K562 (cell line): ENCODE measurements around the gene IGF2R. TPM values are rescaled to one million over a fixed set of nuclear protein-coding genes. Genes with fewer than 3 reads are reported as not detected.
A peak's percentile ranks its signal among the peaks of the same experiment; 100 is the strongest.

ENCODE experiments used
- CREBBP ChIP-seq: IDR thresholded peaks from one replicate; pipeline ENCODE4 v1.6.1; 2012; ENCODE audit warnings: low read depth, mild to moderate bottlenecking, control low read depth, inconsistent platforms, low read length
- E2F8 ChIP-seq: fragments of 450-650 bp; IDR thresholded peaks from 2 replicates; pipeline ENCODE4 v1.7.1; 2018; ENCODE audit warnings: mild to moderate bottlenecking, low read depth; ENCODE audit not compliant: partially characterized antibody
- ELF1 ChIP-seq: fragments of 200-800 bp; sonication (Bioruptor generic); IDR thresholded peaks from 2 replicates; pipeline ENCODE4 v1.6.1; 2016; ENCODE audit warnings: missing genetic modification characterization, missing compliant biosample characterization
- FOXJ2 ChIP-seq: fragments of 200-800 bp; sonication (Bioruptor generic); IDR thresholded peaks from 2 replicates; pipeline ENCODE4 v1.6.1; 2016; ENCODE audit warnings: missing genetic modification characterization, missing compliant biosample characterization
- HDAC8 ChIP-seq: fragments of 450-650 bp; IDR thresholded peaks from 2 replicates; pipeline ENCODE4 v1.6.1; 2016; ENCODE audit warnings: mild to moderate bottlenecking, missing genetic modification characterization, moderate library complexity, missing compliant biosample characterization
- MTF1 ChIP-seq: fragments of 250-450 bp; sonication (Bioruptor Pico); IDR thresholded peaks from 2 replicates; pipeline ENCODE4 v1.9.0; 2021; ENCODE audit warnings: moderate library complexity, mild to moderate bottlenecking, inconsistent platforms, borderline replicate concordance
- NCOA1 ChIP-seq: fragments of 450-650 bp; IDR thresholded peaks from 2 replicates; pipeline ENCODE4 v1.6.1; 2016; ENCODE audit warnings: low read depth
- PHB ChIP-seq: fragments of 250-450 bp; sonication (Bioruptor Pico); IDR thresholded peaks from 2 replicates; pipeline ENCODE4 v1.5.0; 2021
- PKNOX1 ChIP-seq: fragments of 450-650 bp; IDR thresholded peaks from 2 replicates; pipeline ENCODE4 v1.6.1; 2016
- POLR2G ChIP-seq: fragments of 200-400 bp; formaldehyde crosslinking; IDR thresholded peaks from 2 replicates; pipeline ENCODE4 v1.6.1; 2017; ENCODE audit warnings: low read depth, mild to moderate bottlenecking, antibody characterized with exemption, low read length, moderate library complexity
- SAP30 ChIP-seq: fragments of 200-600 bp; sonication (generic); IDR thresholded peaks from 2 replicates; pipeline ENCODE4 v1.6.1; 2012; ENCODE audit warnings: borderline replicate concordance, low read depth, mild to moderate bottlenecking, moderate library complexity, low read length, control low read depth, inconsistent platforms; ENCODE audit not compliant: insufficient read depth, poor library complexity, severe bottlenecking
- TCF7L2 ChIP-seq: fragments of 150-350 bp; IDR thresholded peaks from 2 replicates; pipeline ENCODE4 v1.6.1; 2016; ENCODE audit warnings: low read depth, mild to moderate bottlenecking, low read length, moderate library complexity
- XRCC3 ChIP-seq: fragments of 450-650 bp; IDR thresholded peaks from 2 replicates; pipeline ENCODE4 v1.6.1; 2017; ENCODE audit warnings: mild to moderate bottlenecking, moderate library complexity
- ZBTB33 ChIP-seq: sonication (generic); formaldehyde crosslinking; IDR thresholded peaks from 2 replicates; pipeline ENCODE4 v1.8.1; 2023; ENCODE audit warnings: mild to moderate bottlenecking, missing genetic modification reagents
- ZNF174 ChIP-seq: fragments of 250-450 bp; sonication (Bioruptor Pico); IDR thresholded peaks from 2 replicates; pipeline ENCODE4 v1.4.0; 2020; ENCODE audit warnings: mild to moderate bottlenecking
- ZNF217 ChIP-seq: sonication (generic); formaldehyde crosslinking; IDR thresholded peaks from 2 replicates; pipeline ENCODE4 v1.8.0; 2022; ENCODE audit warnings: mild to moderate bottlenecking, missing genetic modification reagents
- ZNF232 ChIP-seq: sonication (generic); formaldehyde crosslinking; IDR thresholded peaks from 2 replicates; pipeline ENCODE4 v1.8.0; 2022; ENCODE audit warnings: mild to moderate bottlenecking, missing genetic modification reagents
- ZNF449 ChIP-seq: fragments of 250-450 bp; sonication (Bioruptor Pico); IDR thresholded peaks from 2 replicates; pipeline ENCODE4 v1.8.0; 2022; ENCODE audit warnings: moderate library complexity, mild to moderate bottlenecking, inconsistent platforms
- ZNF561 ChIP-seq: fragments of 450-650 bp; formaldehyde crosslinking; conservative IDR thresholded peaks from 2 replicates; pipeline ENCODE4 v1.4.0; 2020; ENCODE audit warnings: mild to moderate bottlenecking, moderate library complexity
- ZNF586 ChIP-seq: fragments of 450-650 bp; formaldehyde crosslinking; conservative IDR thresholded peaks from 2 replicates; pipeline ENCODE4 v1.4.0; 2020; ENCODE audit warnings: mild to moderate bottlenecking, moderate library complexity
- polyA plus RNA-seq, 8 experiments: library from polyadenylated mRNA; depleted of rRNA in 4 of 8; stranded (reverse) in 5 of 8; unstranded in 3 of 8; fragments of >200 nt; fragmentation: Nextera tagmentation in 2 of 8; fragmentation: Illumina TruSeq in 1 of 8; extraction: Ambion mirVana in 2 of 8; extraction: Trizol in 1 of 8; gene quantifications; 2 replicates each; pipeline versions ENCODE4 v1.2.1 to v1.2.3, GENCODE V29; 2011 to 2014; ENCODE audit warnings: inconsistent platforms in 1 of 8, missing spikeins in 1 of 8
- total RNA-seq, 7 experiments: library from RNA; depleted of rRNA in 6 of 7; stranded (reverse); fragments of >200 nt in 6 of 7; fragmentation: Illumina TruSeq in 2 of 7; extraction: Trizol in 2 of 7; gene quantifications; 2 replicates each; pipeline versions ENCODE4 v1.2.1 to v1.2.3, GENCODE V29; 2011 to 2021; ENCODE audit warnings: low replicate concordance in 1 of 7

Gene IGF2R
- total and polyA plus RNA-seq, 9 of the 15 experiments (the other 6 are each of a cell fraction or from before 2014, with no cell fraction given): 3.5 to 92.3 (median 34.5) TPM

- TF ChIP-seq E2F8 (no peak), ZNF586 (CRISPR knock-in tag) (no peak), ZNF174 (CRISPR knock-in tag) (no peak), TCF7L2 (no peak), MTF1 (CRISPR knock-in tag) (no peak), XRCC3 (no peak), CREBBP (no peak), ZNF217 (CRISPR knock-in tag) (0 out of 2 replicates have a peak, but pooled peaks have one; percentile 40), FOXJ2 (tag) (no peak), HDAC8 (tag) (no peak), SAP30 (no peak), ZNF449 (no peak), ELF1 (tag) (no peak), NCOA1 (no peak), ZBTB33 (peak; percentile 96), ZNF561 (CRISPR knock-in tag) (no peak), POLR2G (no peak), PKNOX1 (peak; percentile 23; the same call in 1 of the 2 replicates), ZNF232 (CRISPR knock-in tag) (no peak), PHB (CRISPR knock-in tag) (no peak)
These were observed 15.4 kb downstream of the IGF2R start (continued) for GRCh38 chr6:159984268-159984786.
